BLaER1 treated with 17β-estradiol and CSF1 and Interleukin-3, amounts not matched to agents 10 nM and 100 nM (cell line): Measurements from ENCODE around the gene SIPA1L3.

Experiments used
- H3K27ac ChIP-seq, 11 experiments: shearing (Covaris generic); formaldehyde crosslinking; 2 replicates each; pipeline ENCODE4 v1.8.1; 2022
- H3K27me3 ChIP-seq, 11 experiments: shearing (Covaris generic); formaldehyde crosslinking; 2 replicates each; pipeline ENCODE4 v1.8.1; 2022
- H3K36me3 ChIP-seq, 11 experiments: shearing (Covaris generic); formaldehyde crosslinking; 2 replicates each; pipeline ENCODE4 v1.8.1; 2022
- H3K4me1 ChIP-seq, 10 experiments: shearing (Covaris generic); formaldehyde crosslinking; 2 replicates each; pipeline ENCODE4 v1.8.1; 2022
- H3K4me2 ChIP-seq, 11 experiments: shearing (Covaris generic); formaldehyde crosslinking; 2 replicates each; pipeline ENCODE4 v1.8.1; 2022
- H3K4me3 ChIP-seq, 10 experiments: shearing (Covaris generic); formaldehyde crosslinking; 2 replicates each; pipeline ENCODE4 v1.8.1; 2022
- H3K9ac ChIP-seq, 11 experiments: shearing (Covaris generic); formaldehyde crosslinking; 2 replicates each; pipeline ENCODE4 v1.8.1; 2022
- H3K9me3 ChIP-seq, 11 experiments: shearing (Covaris generic); formaldehyde crosslinking; replicated peaks in 1 of 11; 2 replicates each; pipeline ENCODE4 v1.8.1; 2022
- H4K20me1 ChIP-seq, 11 experiments: shearing (Covaris generic); formaldehyde crosslinking; 2 replicates each; pipeline ENCODE4 v1.8.1; 2022
- Cebpa-rat ChIP-seq, 11 experiments: shearing (Covaris generic); IDR thresholded peaks; 2 replicates each; pipeline ENCODE4 v1.8.1; 2022

The SIPA1L3 gene

GRCh38 chr19:38206006-38206745 is 299.2 kb downstream of the SIPA1L3 start:
- Histone ChIP-seq H3K4me1 (peaks cover 19 to 25% (median 21%) of the 10 kb centered on the region in 10 experiments), H3K4me3 (no peak overlapping the region), H3K9ac (no peak overlapping the region; a peak in 1 of 22 replicates), H3K27ac (no peak overlapping the region), H3K27me3 (peaks cover 30 to 32% (median 31%) of the 10 kb centered on the region in 11 experiments), H3K36me3 (peaks cover 0 to 45% (median 23%) of the 10 kb centered on the region in 11 experiments; a peak in 12 of 22 replicates), H3K4me2 (no peak overlapping the region), H4K20me1 (peaks cover 0 to 31% (median 26%) of the 10 kb centered on the region in 11 experiments; a peak in 18 of 22 replicates), H3K9me3 (no peaks in the 10 kb centered on the region)
- TF ChIP-seq Cebpa-rat (IDR thresholded peaks at IDR 0.05): no peak

GRCh38 chr19:38206928-38207327 is 299.9 kb downstream of the SIPA1L3 start:
- Histone ChIP-seq H3K36me3 (peaks cover 0 to 38% (median 20%) of the 10 kb centered on the region in 11 experiments; a peak in 12 of 22 replicates), H3K4me2 (no peak overlapping the region), H3K4me3 (no peak overlapping the region), H3K4me1 (peaks cover 19 to 29% (median 24%) of the 10 kb centered on the region in 10 experiments), H3K27ac (no peak overlapping the region), H3K27me3 (peaks cover 35 to 39% (median 39%) of the 10 kb centered on the region in 11 experiments), H3K9me3 (no peaks in the 10 kb centered on the region), H3K9ac (no peak overlapping the region), H4K20me1 (peaks cover 0 to 34% (median 27%) of the 10 kb centered on the region in 11 experiments; a peak in 18 of 22 replicates)
- no peak for TF ChIP-seq Cebpa-rat (IDR thresholded peaks at IDR 0.05)

GRCh38 chr19:38207543-38207942 is 300.5 kb downstream of the SIPA1L3 start:
- peaks cover 35 to 42% (median 40%) of the 10 kb centered on the region in 11 experiments for H3K27me3 ChIP-seq
- H3K27ac ChIP-seq: no peak overlapping the region
- peaks cover 0 to 32% (median 15%) of the 10 kb centered on the region in 11 experiments; a peak in 12 of 22 replicates for H3K36me3 ChIP-seq
- H3K4me2 ChIP-seq: no peak overlapping the region
- H3K9ac ChIP-seq: no peak overlapping the region
- H4K20me1 ChIP-seq: peaks cover 0 to 34% (median 27%) of the 10 kb centered on the region in 11 experiments; a peak in 18 of 22 replicates
- peaks cover 19 to 29% (median 24%) of the 10 kb centered on the region in 10 experiments for H3K4me1 ChIP-seq
- H3K9me3 ChIP-seq: no peaks in the 10 kb centered on the region
- no peak for TF ChIP-seq Cebpa-rat (IDR thresholded peaks at IDR 0.05)
- no peak overlapping the region for H3K4me3 ChIP-seq

- H3K9me3 ChIP-seq: no peaks in the 10 kb centered on the region
Observed at GRCh38 chr19:38208571-38208970, 301.6 kb downstream of the SIPA1L3 start.

GRCh38 chr19:38209152-38209551 is 302.1 kb downstream of the SIPA1L3 start:
- Histone ChIP-seq H3K4me1 (peaks cover 27 to 39% (median 34%) of the 10 kb centered on the region in 10 experiments), H3K9ac (no peak overlapping the region), H4K20me1 (peaks cover 0 to 51% (median 36%) of the 10 kb centered on the region in 11 experiments; a peak in 18 of 22 replicates), H3K4me3 (0 out of 20 replicates have a peak overlapping the region, but pooled peaks of 1 of the 10 experiments have one; percentile 11), H3K36me3 (peaks cover 0 to 17% (median 7%) of the 10 kb centered on the region in 11 experiments; a peak in 9 of 22 replicates), H3K9me3 (no peaks in the 10 kb centered on the region), H3K27ac (no peak overlapping the region), H3K4me2 (peak overlapping the region; percentile 40 to 75 (median 68); a peak in 19 of 22 replicates), H3K27me3 (peaks cover 39 to 54% (median 44%) of the 10 kb centered on the region in 11 experiments)
- no peak for TF ChIP-seq Cebpa-rat (IDR thresholded peaks at IDR 0.05)

More at GRCh38 chr19:38208571-38208970, 301.6 kb downstream of the SIPA1L3 start:
- no peak overlapping the region for H3K9ac ChIP-seq
- peaks cover 0 to 45% (median 30%) of the 10 kb centered on the region in 11 experiments; a peak in 18 of 22 replicates for H4K20me1 ChIP-seq
- peaks cover 0 to 22% (median 8%) of the 10 kb centered on the region in 11 experiments; a peak in 10 of 22 replicates for H3K36me3 ChIP-seq
- no peak overlapping the region for H3K4me2 ChIP-seq
- no peak for TF ChIP-seq Cebpa-rat (IDR thresholded peaks at IDR 0.05)
- H3K4me3 ChIP-seq: no peak overlapping the region
- H3K27me3 ChIP-seq: peaks cover 38 to 51% (median 43%) of the 10 kb centered on the region in 11 experiments
- H3K27ac ChIP-seq: no peak overlapping the region
- peaks cover 21 to 33% (median 29%) of the 10 kb centered on the region in 10 experiments for H3K4me1 ChIP-seq

GRCh38 chr19:38209671-38210457 is 302.9 kb downstream of the SIPA1L3 start:
- no peak overlapping the region for H3K27ac ChIP-seq
- H3K4me3 ChIP-seq: peak overlapping the region in 3 of 10 experiments; percentile 11 to 52 (median 14); a peak in 3 of 20 replicates
- peaks cover 0 to 17% (median 7%) of the 10 kb centered on the region in 11 experiments; a peak in 9 of 22 replicates for H3K36me3 ChIP-seq
- peaks cover 29 to 46% (median 40%) of the 10 kb centered on the region in 10 experiments for H3K4me1 ChIP-seq
- peak overlapping the region in 2 of 11 experiments; percentile 2 to 18; a peak in 2 of 22 replicates for H3K9ac ChIP-seq
- peaks cover 0 to 57% (median 38%) of the 10 kb centered on the region in 11 experiments; a peak in 18 of 22 replicates for H4K20me1 ChIP-seq
- H3K9me3 ChIP-seq: no peaks in the 10 kb centered on the region
- TF ChIP-seq Cebpa-rat (IDR thresholded peaks at IDR 0.05): no peak
- H3K4me2 ChIP-seq: peak overlapping the region; percentile 40 to 75 (median 68)
- H3K27me3 ChIP-seq: peaks cover 39 to 55% (median 45%) of the 10 kb centered on the region in 11 experiments

GRCh38 chr19:38210458-38210987 is 303.5 kb downstream of the SIPA1L3 start:
- Histone ChIP-seq H3K4me1 (peaks cover 29 to 47% (median 40%) of the 10 kb centered on the region in 10 experiments), H3K9me3 (no peaks in the 10 kb centered on the region), H3K4me3 (peak overlapping the region in 4 of 10 experiments; percentile 8 to 52 (median 18); a peak in 6 of 20 replicates), H3K9ac (peak overlapping the region in 4 of 11 experiments; percentile 6 to 19 (median 16); a peak in 1 of 22 replicates), H4K20me1 (peaks cover 0 to 57% (median 38%) of the 10 kb centered on the region in 11 experiments; a peak in 18 of 22 replicates), H3K4me2 (peak overlapping the region; percentile 40 to 75 (median 68); a peak in 21 of 22 replicates), H3K36me3 (peaks cover 0 to 18% (median 7%) of the 10 kb centered on the region in 11 experiments; a peak in 9 of 22 replicates), H3K27me3 (peaks cover 39 to 55% (median 45%) of the 10 kb centered on the region in 11 experiments), H3K27ac (no peak overlapping the region)
- TF ChIP-seq Cebpa-rat (IDR thresholded peaks at IDR 0.05): no peak

GRCh38 chr19:38211151-38211591 is 304.2 kb downstream of the SIPA1L3 start:
- Histone ChIP-seq H3K4me2 (peak overlapping the region; percentile 40 to 75 (median 68); a peak in 19 of 22 replicates), H3K9me3 (no peaks in the 10 kb centered on the region), H3K27ac (no peak overlapping the region), H3K27me3 (peaks cover 39 to 55% (median 45%) of the 10 kb centered on the region in 11 experiments), H3K4me3 (peak overlapping the region in 3 of 10 experiments; percentile 8 to 21 (median 14); a peak in 2 of 20 replicates), H3K4me1 (peaks cover 29 to 47% (median 40%) of the 10 kb centered on the region in 10 experiments), H3K36me3 (peaks cover 0 to 18% (median 4%) of the 10 kb centered on the region in 11 experiments; a peak in 9 of 22 replicates), H4K20me1 (peaks cover 0 to 61% (median 38%) of the 10 kb centered on the region in 11 experiments; a peak in 18 of 22 replicates), H3K9ac (no peak overlapping the region)
- no peak for TF ChIP-seq Cebpa-rat (IDR thresholded peaks at IDR 0.05)
